ENCODE results near the gene B3GNT8. TPM values are rescaled to one million over a fixed set of nuclear protein-coding genes. Genes with fewer than 3 reads are reported as not detected.

B3GNT8 gene
- total and polyA plus RNA-seq, 2 donors, result 0.69 to 4.5 TPM

DNA sequence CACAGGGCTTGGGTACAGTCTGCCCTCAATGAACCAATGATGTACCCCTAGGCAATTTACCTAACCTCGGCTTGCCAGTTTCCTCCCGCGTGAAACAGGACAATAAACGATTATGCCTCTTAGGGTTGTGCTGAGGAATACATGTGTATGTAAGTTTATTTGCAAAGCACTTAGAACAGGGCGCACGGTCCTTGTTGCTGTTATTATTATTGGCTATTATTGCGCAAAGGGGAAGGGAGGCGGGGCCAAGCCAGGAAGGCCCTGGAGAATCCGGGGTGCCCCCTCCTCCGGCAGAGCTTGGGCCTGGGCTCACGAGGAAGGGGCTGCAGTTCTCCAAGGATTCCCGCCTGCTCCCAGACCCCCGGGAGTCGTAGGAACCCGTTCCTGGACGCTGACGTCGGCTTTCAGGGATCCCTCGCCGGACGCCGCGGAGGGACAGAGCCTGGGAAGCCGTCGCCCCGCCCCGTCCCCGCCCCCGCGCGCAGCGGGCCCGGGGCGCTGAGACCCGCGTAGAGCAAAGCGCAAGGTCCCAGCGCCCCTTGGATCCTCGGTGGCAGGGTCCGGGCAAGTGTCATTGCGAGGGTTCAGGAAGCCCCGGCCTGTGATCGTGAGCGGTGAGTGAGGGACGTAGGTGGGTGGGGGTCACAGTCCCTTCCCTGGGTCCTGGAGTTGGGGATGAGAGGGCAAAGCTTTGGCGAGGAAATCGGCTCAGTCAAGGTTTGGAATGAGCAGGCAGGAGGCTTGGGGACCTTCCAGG lies 50.8 kb downstream of the B3GNT8 start, which contains the start of gene TMEM91:
TSS of gene TMEM91 (plus strand) at position 293 of the 757 bp plus-strand sequence. CDS start 1,777 bp downstream, outside the sequence.
- Histone ChIP-seq H3K36me3 (ENCODE audit: insufficient read depth) (no peaks in the 10 kb centered on the region), H3K4me3 (ENCODE audit: low read depth, low read length) (peak within 1 kb of the TSS; percentile 48), H3K4me1 (ENCODE audit: insufficient read depth) (no peaks in the 10 kb centered on the region), H3K27ac (ENCODE audit: low read depth) (peak within 1 kb of the TSS; percentile 64)
- DNase-seq (ENCODE audit: extremely low spot score), result no peak
- 1% methylated on average over 47 of the region's 47 CpGs for WGBS

Small RNA genes lying within 50 kb of the gene (small RNA-seq; reads per million reads assigned to genes)
- not detected for gene RF00017

Other genes starting within 250 kb of the B3GNT8 start
- 0.53 TPM for gene CYP2S1, start 234.2 kb downstream of the B3GNT8 start, total RNA-seq
- 3.9 TPM for gene CYP2S1, start 234.2 kb downstream of the B3GNT8 start, polyA plus RNA-seq
- gene AXL, start 208.2 kb downstream of the B3GNT8 start, total RNA-seq, result 53.7 TPM
- gene AXL, start 208.2 kb downstream of the B3GNT8 start, polyA plus RNA-seq, result 55.0 TPM
- gene HNRNPUL1, start 163.0 kb downstream of the B3GNT8 start, total RNA-seq, result 79.3 TPM
- gene HNRNPUL1, start 163.0 kb downstream of the B3GNT8 start, polyA plus RNA-seq, result 123 TPM
- 7.2 TPM for gene CCDC97, start 117.2 kb downstream of the B3GNT8 start, total RNA-seq
- 18.0 TPM for gene CCDC97, start 117.2 kb downstream of the B3GNT8 start, polyA plus RNA-seq
- 9.2 TPM for gene TGFB1, start 73.5 kb downstream of the B3GNT8 start, total RNA-seq
- gene TGFB1, start 73.5 kb downstream of the B3GNT8 start, polyA plus RNA-seq, result 58.9 TPM
- gene B9D2, start 63.2 kb downstream of the B3GNT8 start, total RNA-seq, result 1.9 TPM
- gene B9D2, start 63.2 kb downstream of the B3GNT8 start, polyA plus RNA-seq, result 10.0 TPM
- gene TMEM91, start 50.8 kb downstream of the B3GNT8 start, total RNA-seq, result 6.6 TPM
- 36.2 TPM for gene TMEM91, start 50.8 kb downstream of the B3GNT8 start, polyA plus RNA-seq
- gene EXOSC5, start 30.0 kb downstream of the B3GNT8 start, total RNA-seq, result 11.2 TPM
- 31.0 TPM for gene EXOSC5, start 30.0 kb downstream of the B3GNT8 start, polyA plus RNA-seq
- gene BCKDHA, start 29.6 kb downstream of the B3GNT8 start, total RNA-seq, result 25.8 TPM
- 47.0 TPM for gene BCKDHA, start 29.6 kb downstream of the B3GNT8 start, polyA plus RNA-seq
- 15.2 TPM for gene DMAC2, start 12.5 kb upstream of the B3GNT8 start, total RNA-seq
- gene DMAC2, start 12.5 kb upstream of the B3GNT8 start, polyA plus RNA-seq, result 77.4 TPM
- gene ERICH4, start 15.8 kb upstream of the B3GNT8 start, total RNA-seq, result not detected
- not detected for gene ERICH4, start 15.8 kb upstream of the B3GNT8 start, polyA plus RNA-seq
- gene CEACAM21, start 148.8 kb upstream of the B3GNT8 start, total RNA-seq, result 2.1 TPM
- 0.90 TPM for gene CEACAM21, start 148.8 kb upstream of the B3GNT8 start, polyA plus RNA-seq
- gene CEACAM4, start 199.7 kb upstream of the B3GNT8 start, total RNA-seq, result not detected
- 1.6 TPM for gene CEACAM4, start 199.7 kb upstream of the B3GNT8 start, polyA plus RNA-seq

Measured in urinary bladder (tissue), 4 donors.